MM.1S (cell line): Measurements from ENCODE around the gene DCDC1.

Source experiments
- CTCF ChIP-seq: fragments of 300-600 bp; sonication (generic); IDR thresholded peaks from 2 replicates; pipeline ENCODE4 v1.5.1; 2016; ENCODE audit warnings: antibody characterized with exemption, low read length, mixed read lengths
- EZH2 ChIP-seq: fragments of 300-600 bp; sonication (generic); optimal IDR thresholded peaks from 2 replicates; pipeline ENCODE3; 2017; ENCODE audit warnings: low read depth, mild to moderate bottlenecking, antibody characterized with exemption, low read length, mixed read lengths
- EZH2phosphoT487 ChIP-seq: fragments of 300-600 bp; sonication (generic); IDR thresholded peaks from 2 replicates; pipeline ENCODE4 v1.6.1; 2018; ENCODE audit warnings: antibody characterized with exemption, low read length

GRCh38 chr11:30902929-30903328 lies 466.6 kb downstream of the DCDC1 start:
- TF ChIP-seq CTCF (no peak), EZH2 (no peak), EZH2phosphoT487 (no peak)
